HG03159 (cell line): Measurements from ENCODE around the gene ANGPTL2.

Experiments used
- ATAC-seq: cut with Tn5 transposase; IDR thresholded peaks from one replicate; pipeline ENCODE4 v1.9.1; 2021; ENCODE audit warnings: mild to moderate bottlenecking, moderate library complexity; ENCODE audit not compliant: unreplicated experiment

The ANGPTL2 gene

DNA sequence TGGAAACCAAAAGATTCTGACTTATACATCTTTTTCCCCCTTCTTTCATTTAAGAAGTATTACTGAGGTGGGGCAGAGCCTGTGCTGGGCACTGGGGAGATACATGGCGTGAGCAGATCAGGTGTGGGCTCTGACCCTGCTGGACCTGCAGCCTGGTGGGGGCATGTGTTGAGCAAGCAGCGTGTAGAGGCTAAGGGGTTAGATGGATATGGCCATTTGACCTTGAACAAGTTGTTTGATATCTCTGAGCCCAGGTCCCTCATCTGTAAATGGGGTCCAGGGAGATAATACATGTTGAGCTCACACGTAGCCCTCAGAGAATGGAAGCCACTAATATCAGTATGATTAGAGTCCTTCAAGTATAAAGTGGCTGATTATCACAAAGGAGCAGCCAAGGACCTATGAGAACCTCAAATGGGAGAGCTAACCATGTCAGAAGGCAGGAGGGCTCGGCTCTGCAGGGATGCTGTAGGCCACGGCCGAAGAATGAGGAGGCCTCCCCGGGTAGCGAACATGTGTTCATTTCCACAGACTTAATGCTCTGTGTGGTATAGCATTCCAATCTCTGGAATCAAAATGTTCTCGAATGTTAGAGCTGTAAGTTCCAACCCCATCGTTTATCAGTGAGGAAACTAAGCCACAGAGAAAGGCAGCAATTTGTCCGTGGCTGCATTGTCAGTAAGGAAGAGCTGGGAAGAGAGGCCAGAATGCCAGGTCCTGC, 15.4 kb upstream of the ANGPTL2 start:
- no peak for ATAC-seq

DNA sequence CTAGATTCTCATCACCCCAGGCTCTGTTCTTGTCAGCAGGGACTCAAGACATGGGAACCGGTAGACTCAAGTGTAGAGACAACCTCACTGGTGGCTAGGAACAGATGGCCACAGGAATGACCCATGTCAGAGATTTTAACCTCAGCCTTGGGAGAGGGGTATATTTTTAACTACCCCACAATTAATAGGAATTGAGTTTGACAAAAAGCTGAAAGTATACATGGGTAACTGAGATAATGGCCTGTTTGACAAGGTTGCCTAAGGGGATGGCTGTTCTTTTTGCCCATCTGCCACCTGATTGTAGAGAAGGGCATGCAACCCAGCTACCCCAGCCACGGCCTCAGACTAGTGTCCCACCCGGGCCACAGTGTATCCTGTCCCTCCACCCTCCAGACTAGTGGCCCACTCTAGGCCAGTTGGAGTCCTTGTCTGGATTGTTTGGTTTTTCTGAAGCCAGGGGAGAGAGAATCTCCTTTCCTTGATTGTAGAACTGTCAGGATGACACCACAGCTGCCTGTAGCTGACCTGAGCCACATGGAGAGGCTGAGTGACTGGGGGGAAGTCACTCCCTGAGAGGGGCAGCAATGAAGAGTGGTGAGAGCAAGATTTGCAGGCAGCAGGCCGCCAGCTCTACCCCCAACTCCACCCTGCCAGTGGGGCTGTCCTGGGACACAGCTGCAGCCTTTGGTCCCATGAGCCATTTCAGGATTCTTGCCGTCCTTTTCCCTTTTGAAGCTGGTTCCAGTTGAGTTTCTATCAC, 14.6 kb upstream of the ANGPTL2 start:
- no peak for ATAC-seq

DNA sequence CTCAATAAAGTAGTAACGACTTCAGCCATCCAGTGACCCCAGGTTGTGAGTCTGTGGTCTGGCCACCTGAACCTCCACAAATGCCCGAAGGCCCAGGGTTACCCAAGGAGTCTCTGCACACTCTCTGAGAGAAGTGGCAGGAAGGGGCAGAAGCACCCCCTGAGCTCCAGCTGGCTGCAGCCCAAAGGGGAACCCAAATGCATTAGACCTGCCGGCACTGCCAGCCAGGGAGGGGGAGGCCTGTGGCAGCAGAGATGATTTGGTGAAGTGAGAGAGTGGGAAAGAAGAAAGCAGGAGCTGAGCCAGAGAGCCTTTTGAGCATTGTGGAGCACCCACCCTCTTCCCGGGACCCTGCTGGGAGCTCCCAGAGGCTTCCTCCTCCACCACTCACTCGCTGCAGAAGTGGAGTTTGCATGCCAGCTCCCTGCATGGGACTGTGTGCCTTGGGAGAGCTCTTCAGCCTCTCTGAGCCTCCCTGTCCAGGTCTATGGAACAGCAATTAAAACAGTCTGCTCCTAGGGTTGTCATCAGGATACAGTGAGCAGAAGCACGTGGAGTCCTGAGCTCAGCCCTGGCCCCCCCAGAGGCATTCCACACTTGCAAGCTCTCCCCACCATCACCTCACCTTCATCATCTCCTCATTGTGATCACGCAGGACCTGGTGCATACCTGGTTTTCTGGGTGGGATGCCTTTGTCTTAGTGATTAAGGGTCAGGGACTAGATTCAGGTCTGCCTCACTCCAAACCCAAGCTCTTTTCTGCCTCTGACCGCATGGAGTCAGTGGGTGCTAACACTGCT, 13.8 kb upstream of the ANGPTL2 start:
- no peak for ATAC-seq

DNA sequence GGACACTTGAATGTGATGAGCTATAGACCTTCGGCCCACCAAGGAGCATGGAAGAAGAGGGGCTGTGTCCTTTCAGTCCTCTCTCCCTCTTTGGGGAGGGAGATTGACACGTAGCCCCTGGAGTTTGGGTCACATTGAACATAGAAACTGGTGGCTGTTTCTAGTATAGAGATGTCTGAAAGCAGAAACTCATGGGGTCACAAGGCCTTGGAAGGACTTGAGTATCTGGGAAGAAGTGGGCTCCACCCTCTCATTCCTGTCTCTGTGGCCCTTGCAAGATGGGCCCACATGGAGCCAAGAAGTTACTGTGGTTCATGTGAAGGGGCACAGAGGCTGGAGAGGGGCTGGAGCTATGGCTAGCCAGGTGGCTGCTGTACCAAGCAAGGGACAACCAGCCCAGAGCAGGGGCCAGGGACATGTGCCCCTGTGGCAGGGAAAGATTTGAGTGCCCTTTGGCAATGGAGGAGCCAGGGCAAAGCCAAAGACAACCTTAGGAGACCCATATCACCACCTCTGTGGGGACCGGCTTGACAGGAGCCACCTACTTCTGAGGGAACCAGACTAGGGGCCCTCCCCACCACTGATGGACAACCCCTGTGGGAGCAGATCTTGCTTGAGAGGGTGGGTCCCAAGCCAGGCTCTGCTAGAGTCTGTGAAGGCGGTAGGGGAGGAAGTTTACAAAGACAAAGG, 12.8 kb upstream of the ANGPTL2 start:
- ATAC-seq: no peak

DNA sequence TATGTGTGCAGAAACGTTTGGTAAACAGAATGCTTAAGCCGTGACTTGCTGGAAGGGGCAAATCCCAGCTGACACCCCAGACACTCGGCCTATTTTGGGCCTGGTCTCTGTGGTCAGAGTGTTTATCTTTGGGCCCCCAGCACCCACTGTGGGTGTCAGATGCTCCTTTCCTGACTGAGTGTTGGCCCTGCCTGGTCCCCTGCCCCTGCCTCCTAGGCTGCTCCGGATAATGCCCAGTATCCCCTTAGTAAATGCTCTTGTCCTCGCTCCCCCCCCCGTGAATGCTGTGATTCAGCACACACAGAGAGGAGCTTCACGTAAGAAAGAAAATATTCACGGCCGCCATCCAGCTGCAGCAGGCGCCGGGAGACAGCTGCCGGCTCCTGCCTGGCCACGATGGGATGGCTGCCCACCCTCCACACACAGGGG, 11.3 kb upstream of the ANGPTL2 start:
- no peak for ATAC-seq

DNA sequence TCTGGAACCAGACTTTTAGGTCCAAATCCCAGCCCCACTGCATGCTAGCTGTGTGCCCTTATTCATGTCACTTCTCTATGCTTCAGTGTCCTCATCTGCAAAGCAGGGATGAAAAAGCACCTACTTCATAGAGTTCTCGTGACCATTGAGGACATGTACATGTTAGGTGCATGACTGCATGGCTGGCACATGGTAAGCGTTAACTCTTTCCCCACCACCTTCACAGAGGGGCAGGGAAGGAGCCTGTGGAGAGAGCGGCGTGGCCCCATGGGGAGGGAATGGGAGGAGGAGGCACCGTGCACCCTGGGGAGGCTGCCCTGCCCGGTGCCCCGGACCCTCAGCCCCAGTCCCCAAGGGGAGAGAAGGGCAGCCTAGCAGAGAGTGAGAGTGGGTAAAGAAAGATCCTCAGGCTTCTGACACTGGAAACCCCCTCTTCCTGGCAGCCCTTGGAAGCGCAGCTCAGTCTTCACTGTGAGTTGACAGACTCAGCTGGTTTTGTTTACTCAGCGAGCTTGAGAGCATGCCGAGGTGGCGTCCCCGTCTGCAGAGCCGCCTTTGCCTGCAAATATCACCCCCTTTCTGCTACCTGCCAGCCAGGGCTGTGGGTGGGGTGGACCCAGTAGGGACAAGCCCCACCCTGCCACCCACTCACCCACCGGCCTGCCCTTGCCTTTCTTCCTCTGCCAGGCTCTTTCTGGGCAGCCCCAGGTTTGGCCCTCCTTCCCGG, 10.6 kb upstream of the ANGPTL2 start:
- no peak for ATAC-seq

DNA sequence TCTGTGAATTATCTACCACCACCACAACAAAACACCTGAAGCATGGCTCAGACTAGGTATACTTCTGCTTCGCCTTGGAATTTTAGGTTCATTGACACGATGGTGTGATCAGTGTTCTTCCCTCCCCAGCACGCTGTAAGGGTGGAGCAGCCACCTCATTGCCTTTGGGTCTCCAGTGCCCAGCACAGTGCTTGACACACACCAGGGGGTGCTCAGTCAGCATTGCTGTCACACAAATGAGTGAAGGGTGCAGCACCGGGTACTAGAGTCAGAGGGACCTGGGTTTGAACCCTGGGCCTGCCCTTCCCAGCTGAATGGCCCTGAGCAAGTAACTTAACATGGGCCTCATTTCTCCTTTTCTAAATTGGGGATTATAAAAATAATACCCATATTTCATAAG, 9.9 kb upstream of the ANGPTL2 start:
- ATAC-seq: no peak

DNA sequence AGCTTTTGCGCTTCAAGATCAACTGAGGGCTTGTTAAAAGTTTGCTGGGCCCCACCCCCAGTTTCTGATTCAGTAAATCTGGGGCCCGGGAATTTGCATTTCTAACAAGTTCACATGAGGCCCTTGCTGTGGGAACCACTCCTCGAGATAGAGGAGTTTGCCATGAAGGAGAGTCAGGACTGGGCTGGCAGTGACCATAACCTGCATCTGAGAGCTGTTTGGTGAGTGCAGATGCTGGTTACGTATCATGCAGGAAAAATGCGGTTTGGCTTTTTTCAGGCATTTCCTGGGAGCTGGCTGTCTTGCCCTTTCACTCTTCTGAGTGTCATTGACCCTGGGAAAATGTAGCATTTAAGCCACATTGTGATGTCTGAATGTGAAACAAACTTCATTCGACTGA, 9.4 kb upstream of the ANGPTL2 start:
- no peak for ATAC-seq

DNA sequence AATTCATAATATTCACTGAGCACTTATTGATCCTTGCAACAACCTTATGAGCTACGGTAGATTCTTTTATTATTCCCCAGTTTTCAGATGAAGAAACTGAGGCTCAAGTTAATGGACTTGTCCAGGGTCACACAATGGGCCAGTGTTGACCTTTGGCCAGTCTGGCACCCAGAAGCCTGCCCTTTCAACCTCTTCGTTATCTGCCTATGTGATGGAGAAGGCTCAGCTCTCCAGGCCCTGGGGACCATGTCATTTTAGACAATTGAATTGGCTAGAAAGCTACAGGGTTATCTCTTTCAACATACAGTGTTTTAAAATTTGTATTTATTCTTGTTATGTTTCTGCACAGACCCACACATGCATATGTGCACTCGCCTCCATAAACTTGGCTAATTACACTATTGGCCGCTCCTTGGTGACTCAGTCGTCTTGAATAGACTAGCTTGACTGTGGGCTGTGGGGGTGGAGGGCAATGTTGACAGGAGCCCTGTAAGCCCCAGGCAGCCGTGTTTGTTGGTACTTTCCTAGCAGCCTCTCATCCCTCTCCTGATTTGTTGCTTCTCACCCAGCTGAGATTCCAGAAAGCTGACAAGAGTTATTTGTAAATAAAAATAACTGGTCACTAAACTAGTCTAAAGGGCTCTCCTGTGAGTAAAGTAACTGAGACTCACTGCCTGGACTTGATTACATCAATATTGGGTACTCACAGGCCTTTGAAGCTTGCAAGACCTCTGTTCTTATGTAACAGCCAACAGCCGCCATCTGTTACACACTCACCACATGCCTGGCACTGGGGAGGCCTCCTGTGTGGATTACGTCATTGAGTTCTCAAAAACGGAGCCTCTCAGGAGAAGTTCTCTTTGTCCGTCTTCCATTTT, 8.5 kb upstream of the ANGPTL2 start:
- no peak for ATAC-seq

DNA sequence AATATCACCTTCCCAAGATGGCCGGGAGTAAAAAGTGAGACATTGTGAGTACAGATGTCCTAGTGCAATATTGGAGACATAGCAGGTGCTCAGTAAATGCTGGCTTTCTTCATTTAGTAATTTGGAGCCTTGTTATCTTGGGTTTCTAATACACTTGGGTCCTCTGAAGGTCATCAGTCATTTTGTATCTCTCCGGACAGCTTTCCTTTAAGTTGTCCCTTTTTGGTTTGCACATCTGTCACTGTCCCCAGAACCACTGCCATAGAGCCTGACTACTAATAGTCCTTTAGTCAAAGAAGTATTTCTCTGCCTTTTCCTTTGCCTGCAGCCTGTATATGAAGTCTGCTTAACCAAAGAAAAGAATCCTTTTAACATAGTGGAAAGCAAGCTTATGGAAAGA, 7.8 kb upstream of the ANGPTL2 start:
- ATAC-seq: no peak

DNA sequence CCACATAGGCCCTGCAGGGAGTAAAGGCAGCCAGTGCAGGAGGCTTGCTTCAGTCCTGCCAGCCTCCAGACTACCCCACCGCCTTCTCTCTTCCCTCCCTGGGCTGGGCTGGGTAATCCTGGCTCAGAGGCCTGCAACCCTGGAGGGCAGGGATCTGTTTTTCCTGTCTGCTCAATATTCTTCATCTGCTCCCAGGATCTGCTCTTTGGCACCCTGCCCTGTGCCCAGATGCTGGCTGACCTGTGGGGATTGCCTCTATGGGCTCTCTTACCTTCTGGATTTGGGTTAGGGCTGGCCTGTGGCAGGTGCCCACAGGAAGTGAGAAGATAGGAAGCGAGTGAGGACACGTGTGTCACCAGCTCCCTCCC, 7.3 kb upstream of the ANGPTL2 start:
- ATAC-seq: no peak

DNA sequence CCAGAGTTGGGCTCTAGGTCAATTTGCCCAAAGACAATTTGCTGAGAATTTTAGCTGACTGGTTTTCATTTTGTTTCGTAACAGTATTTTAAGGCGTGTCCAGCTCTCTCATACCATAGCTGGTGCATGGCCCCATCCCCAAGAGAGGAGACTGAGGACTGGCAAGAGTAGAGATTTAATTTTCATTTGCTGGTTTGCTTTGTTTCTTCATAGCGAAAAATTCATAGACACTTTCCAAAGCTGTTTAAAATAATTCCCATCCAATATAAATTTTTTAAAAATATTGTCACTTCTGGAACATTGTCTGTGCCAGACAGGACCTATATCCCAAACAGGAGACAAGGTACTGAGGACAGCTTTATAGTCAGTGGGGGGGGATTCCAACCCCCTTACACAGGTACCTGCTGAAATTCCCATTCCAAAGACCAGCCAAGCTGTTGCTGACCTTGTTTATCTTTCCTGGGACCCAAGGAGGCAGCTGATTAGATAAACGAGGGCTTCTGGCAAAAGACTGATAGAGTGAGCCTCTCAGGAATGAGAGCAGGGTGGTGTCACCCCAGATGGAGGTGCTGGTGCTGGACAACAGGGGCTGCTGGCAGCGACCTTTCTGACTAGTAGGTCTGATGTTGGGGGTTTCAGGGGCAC, 6.8 kb upstream of the ANGPTL2 start:
- ATAC-seq: no peak

DNA sequence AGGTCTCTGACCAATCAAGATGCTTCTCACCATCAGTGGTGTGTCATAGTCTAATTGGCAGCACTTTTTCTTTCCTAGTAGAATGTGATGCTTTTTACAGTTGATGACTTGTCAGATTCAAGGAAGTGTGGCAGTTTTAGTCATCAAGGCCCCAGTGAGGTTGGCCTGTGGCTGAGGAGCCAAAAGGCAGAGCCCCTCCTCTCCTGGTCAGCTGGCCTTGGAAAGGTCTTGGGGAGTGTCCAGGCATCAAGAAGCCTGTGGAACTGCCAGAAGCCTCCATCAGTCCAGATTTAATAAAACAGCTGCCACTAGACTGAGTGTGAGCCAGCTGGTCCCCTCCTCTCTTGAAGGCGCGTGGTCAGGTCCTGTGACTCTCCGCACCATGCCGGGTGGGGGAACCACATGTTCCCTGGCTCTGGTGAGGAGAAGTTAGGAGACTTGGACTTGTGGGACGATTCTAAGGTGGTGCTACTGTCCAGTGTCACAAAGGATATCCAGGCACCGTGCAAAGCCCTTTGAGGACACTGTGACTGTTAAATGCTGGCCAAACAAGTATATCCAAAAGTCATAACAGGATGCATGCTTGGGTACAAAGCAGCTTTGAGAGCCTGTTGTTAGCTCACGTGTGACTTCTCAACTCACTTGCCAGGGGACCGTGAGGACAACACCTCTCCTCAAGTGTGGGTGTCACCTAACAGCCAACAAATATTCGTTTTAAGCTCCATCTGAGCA, 6.1 kb upstream of the ANGPTL2 start:
- ATAC-seq: no peak

DNA sequence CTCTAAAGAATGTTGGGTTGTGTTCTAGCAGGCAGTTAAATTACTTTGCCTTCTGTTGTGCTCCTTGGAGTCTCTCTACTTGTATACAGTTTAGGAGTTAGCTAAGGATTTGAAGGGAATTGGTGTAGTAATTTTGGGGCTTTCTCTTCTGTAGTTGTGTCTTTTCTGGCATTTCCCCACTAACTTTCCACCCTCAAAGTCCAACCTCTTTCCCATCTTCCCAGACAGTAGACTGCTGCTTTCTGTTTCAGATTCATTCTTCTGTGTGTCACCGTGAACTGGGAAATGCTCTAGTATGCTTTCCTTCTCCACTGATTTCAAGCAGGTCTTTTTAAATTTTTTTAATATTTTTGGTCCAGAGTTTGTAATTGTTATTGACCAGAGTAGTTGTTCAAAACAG, 4.5 kb upstream of the ANGPTL2 start:
- no peak for ATAC-seq

DNA sequence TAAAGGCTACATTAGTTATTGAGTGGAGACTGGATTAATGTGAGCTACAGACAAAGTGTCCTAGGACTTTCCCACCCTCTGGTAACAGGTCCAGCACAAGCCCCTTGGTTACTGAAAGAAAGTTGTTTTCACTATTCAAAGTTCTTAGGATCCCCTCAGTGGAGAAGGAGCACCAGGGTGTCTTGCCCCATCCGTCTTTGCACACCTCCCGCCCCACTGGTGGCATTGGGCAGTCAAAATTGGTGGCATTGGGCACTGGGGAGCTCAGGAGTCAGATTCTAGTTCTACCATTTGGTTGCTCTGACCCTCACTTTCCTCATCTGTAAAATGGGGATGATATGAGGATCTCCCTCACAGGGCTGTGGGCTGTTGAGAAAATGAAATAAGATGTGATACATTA, 2.4 kb upstream of the ANGPTL2 start:
- no peak for ATAC-seq

DNA sequence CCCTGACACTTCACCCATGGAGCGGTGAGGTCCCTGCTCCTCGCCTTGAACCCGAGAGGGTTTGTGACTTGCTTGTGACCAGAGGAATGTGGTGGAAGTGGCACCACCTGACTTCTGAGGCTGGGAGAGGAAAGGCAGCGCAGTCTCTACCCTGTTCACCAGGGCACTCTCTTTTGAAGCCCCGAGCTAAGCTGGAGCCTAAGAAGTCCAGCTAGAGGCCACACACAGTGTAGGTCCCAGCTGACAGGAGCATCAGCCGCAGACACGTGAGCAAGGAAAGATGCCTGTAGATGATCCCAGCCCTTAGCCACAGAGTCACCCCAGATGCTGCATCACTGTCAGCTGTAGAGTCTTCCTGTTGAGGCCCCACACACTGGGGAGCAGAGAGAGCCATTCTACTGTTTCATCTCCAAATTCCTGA, 1.7 kb upstream of the ANGPTL2 start:
- no peak for ATAC-seq

DNA sequence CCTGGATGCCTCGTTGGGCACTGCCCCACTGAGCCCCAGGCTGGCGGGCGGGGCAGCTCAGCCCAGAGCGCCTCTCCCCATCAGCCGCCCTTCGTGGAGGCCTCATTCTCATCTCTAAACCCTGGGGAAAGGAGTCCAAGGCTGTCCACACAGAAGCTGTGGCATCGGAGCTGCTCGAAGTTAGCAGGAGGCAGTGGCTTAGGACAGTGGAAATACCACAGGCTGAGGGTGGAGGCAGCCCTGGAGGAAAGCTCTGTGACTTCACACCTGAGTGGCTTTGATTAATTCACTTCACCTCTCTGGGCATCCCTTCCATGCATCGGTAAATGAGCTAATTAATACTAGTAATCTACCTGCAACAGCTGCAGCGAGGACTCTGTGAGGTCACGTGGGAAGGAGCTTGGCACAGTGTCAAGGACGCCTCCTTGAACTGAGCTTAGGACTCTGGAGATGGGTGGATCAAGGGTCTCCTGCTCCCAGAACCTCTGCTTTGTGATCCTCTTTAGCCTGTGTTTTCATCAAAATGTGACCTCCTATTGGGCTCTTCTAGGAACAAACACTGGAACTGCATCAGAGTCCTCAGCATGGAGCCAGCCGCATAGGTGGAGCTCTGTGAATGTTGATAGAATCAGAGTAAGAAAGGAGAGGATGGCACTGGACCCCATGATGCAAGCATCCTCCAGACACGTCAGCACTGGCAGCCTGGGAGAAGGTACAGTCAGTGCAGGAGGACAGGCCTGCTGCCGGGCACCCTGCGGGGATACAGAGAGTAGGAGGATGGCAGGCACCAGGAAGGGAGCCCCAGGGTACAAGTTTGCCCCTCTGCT, 842 bp upstream of the ANGPTL2 start:
- ATAC-seq: no peak
